ENCODE data around the gene SCNN1G. TPM values are rescaled to one million over a fixed set of nuclear protein-coding genes. Genes with fewer than 3 reads are reported as not detected.

SCNN1G gene
- total RNA-seq, 4 donors from 2014 or later = 5.8 to 39.3 (median 15.2) TPM

GRCh38 chr16:23182206-23182678 lies 303 bp upstream of the SCNN1G start:
- TF ChIP-seq CTCF (IDR thresholded peaks at IDR 0.05) = peak in 2 of 3 donors; percentile 31 to 42
- no peak for TF ChIP-seq POLR2A (IDR thresholded peaks at IDR 0.05)
- DNase-seq (ENCODE audit: low spot score in 2 of 2) = peak; percentile 65 to 94
- 9% methylated on average over 13 to 15 of the region's 33 CpGs for WGBS, 2 donors
- H3K4me3 ChIP-seq (ENCODE audit: low read depth, poor library complexity, severe bottlenecking) = no peak overlapping the region
- intact Hi-C loops (cut with DNase I; ENCODE audit: low total_unique reads) = loop anchor here (2.0 kb wide), 1 partner anchor 251 kb away; no protein-coding TSS in a partner anchor

GRCh38 chr16:23183543-23183862 lies 958 bp downstream of the SCNN1G start:
- TF ChIP-seq CTCF (IDR thresholded peaks at IDR 0.05) (no peak), POLR2A (IDR thresholded peaks at IDR 0.05) (no peak)
- no peak for DNase-seq (ENCODE audit: low spot score in 2 of 2)
- 20 to 29% methylated on average over 4 of the region's 4 CpGs for WGBS, 2 donors
- H3K4me3 ChIP-seq (ENCODE audit: low read depth, poor library complexity, severe bottlenecking) = peak overlapping the region; percentile 41
- intact Hi-C loops (cut with DNase I; ENCODE audit: low total_unique reads) = loop anchor here (2.0 kb wide), 1 partner anchor 249 kb away; no protein-coding TSS in a partner anchor

GRCh38 chr16:23185656-23186055 lies 3.1 kb downstream of the SCNN1G start:
- no peak for DNase-seq (ENCODE audit: low spot score in 2 of 2)
- H3K4me3 ChIP-seq (ENCODE audit: low read depth, poor library complexity, severe bottlenecking) = no peak overlapping the region
- intact Hi-C loops (cut with DNase I; ENCODE audit: low total_unique reads) = no loop called here
- TF ChIP-seq CTCF (IDR thresholded peaks at IDR 0.05) (no peak), POLR2A (IDR thresholded peaks at IDR 0.05) (no peak)
- WGBS, 2 donors = 36 to 39% methylated on average over 10 to 11 of the region's 11 CpGs

- intact Hi-C loops (cut with DNase I; ENCODE audit: low total_unique reads) = no loop called here
- WGBS, 2 donors = 71 to 76% methylated on average over 24 of the region's 24 CpGs
Measured at GRCh38 chr16:23186171-23186570, 3.6 kb downstream of the SCNN1G start.

GRCh38 chr16:23187341-23187740 lies 4.8 kb downstream of the SCNN1G start:
- intact Hi-C loops (cut with DNase I; ENCODE audit: low total_unique reads) = no loop called here
- DNase-seq (ENCODE audit: low spot score in 2 of 2) = no peak
- WGBS, 2 donors = 48 to 49% methylated on average over 3 of the region's 3 CpGs
- TF ChIP-seq POLR2A (IDR thresholded peaks at IDR 0.05) = no peak
- no peak for TF ChIP-seq CTCF (IDR thresholded peaks at IDR 0.05)
- H3K4me3 ChIP-seq (ENCODE audit: low read depth, poor library complexity, severe bottlenecking) = no peak overlapping the region

More at GRCh38 chr16:23186171-23186570, 3.6 kb downstream of the SCNN1G start:
- DNase-seq (ENCODE audit: low spot score in 2 of 2) = no peak
- no peak overlapping the region for H3K4me3 ChIP-seq (ENCODE audit: low read depth, poor library complexity, severe bottlenecking)
- TF ChIP-seq CTCF (IDR thresholded peaks at IDR 0.05) (no peak), POLR2A (IDR thresholded peaks at IDR 0.05) (no peak)

- no peak for TF ChIP-seq CTCF (IDR thresholded peaks at IDR 0.05)
- no peak for TF ChIP-seq POLR2A (IDR thresholded peaks at IDR 0.05)
- no peak for DNase-seq (ENCODE audit: low spot score in 2 of 2)
- H3K4me3 ChIP-seq (ENCODE audit: low read depth, poor library complexity, severe bottlenecking) = no peak overlapping the region
- intact Hi-C loops (cut with DNase I; ENCODE audit: low total_unique reads) = no loop called here
- 63 to 72% methylated on average over 2 of the region's 2 CpGs for WGBS, 2 donors
Measured at GRCh38 chr16:23188911-23189310, 6.4 kb downstream of the SCNN1G start.

Measured in lower leg skin (tissue), 4 donors.